Neural crest cell (in vitro differentiated cells): ENCODE measurements around the gene OR2T1. TPM values are rescaled to one million over a fixed set of nuclear protein-coding genes. Genes with fewer than 3 reads are reported as not detected.
"Not testable (repeated sequence)": the region's sequence is repeated elsewhere in the genome, so short reads cannot be mapped to it uniquely, and the experiment has no call there.

Experiments used
- DNase-seq: peaks from one replicate; pipeline ENCODE4 v3.0.0; 2021; ENCODE audit warnings: low read depth, mixed read lengths, low spot score
- H3K27ac Mint-ChIP-seq: one replicate; pipeline ENCODE4 v1.8.0; 2021; ENCODE audit warnings: mild to moderate bottlenecking, mixed read lengths; ENCODE audit not compliant: unreplicated experiment
- H3K27me3 Mint-ChIP-seq: 2 replicates; pipeline ENCODE4 v1.8.0; 2021; ENCODE audit warnings: low read depth, mild to moderate bottlenecking, mixed read lengths
- H3K36me3 Mint-ChIP-seq: 2 replicates; pipeline ENCODE4 v1.8.0; 2021; ENCODE audit warnings: low read depth, mild to moderate bottlenecking, mixed read lengths
- H3K4me1 Mint-ChIP-seq: 2 replicates; pipeline ENCODE4 v1.8.0; 2021; ENCODE audit warnings: mixed read lengths
- H3K4me3 Mint-ChIP-seq: one replicate; pipeline ENCODE4 v1.8.0; 2021; ENCODE audit warnings: mild to moderate bottlenecking, mixed read lengths
- H3K9me3 Mint-ChIP-seq: 2 replicates; pipeline ENCODE4 v1.8.0; 2021; ENCODE audit warnings: mixed read lengths
- total RNA-seq: library from RNA; stranded (reverse); gene quantifications from 2 replicates; pipeline ENCODE4 v1.2.1, GENCODE V29; 2021

Gene OR2T1
- total RNA-seq, 1 donor from 2014 or later: not detected

DNA sequence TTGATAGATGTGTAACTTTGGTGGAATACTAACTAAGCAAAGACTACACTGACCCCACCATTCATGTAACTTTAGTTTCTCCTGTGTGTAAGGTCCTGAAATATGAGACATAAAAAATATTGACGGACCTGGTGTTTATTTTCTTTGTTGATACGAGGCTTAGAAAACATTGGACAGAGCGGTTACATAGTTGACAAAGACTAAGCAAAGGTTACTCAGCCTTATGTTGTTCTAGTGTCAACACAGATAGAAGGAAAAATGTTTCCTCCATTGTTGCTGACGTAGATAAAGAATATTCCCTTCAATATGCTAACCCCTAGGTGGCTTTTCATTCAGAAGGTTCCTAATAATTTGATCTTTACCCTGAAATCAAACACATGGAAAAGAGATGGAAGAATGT lies 52.2 kb downstream of the OR2T1 start:
- H3K27me3 Mint-ChIP-seq: not testable (repeated sequence)

DNA sequence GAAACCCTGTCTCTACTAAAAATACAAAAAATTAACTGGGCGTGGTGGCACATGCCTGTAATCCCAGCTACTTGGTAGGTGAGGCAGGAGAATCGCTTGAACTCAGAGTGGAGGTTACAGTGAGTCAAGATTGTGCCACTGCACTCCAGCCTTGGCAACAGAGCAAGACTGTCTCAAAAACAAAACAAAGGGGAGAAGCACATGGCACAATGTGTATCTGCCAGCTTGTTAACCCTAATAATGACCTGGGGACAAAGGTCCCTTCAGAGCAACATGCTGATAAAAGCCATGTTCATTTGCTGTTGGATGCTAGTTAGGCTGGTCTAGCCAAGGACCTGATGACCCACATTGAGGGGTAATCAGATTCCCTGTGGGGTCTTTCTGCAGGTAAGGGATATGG lies 53.8 kb downstream of the OR2T1 start:
- H3K9me3 Mint-ChIP-seq, H3K27ac Mint-ChIP-seq, H3K4me1 Mint-ChIP-seq, H3K36me3 Mint-ChIP-seq, H3K27me3 Mint-ChIP-seq, DNase-seq, H3K4me3 Mint-ChIP-seq: not testable (repeated sequence)

More for the DNA sequence above, 52.2 kb downstream of the OR2T1 start:
- not testable (repeated sequence) for DNase-seq, H3K36me3 Mint-ChIP-seq, H3K4me1 Mint-ChIP-seq, H3K4me3 Mint-ChIP-seq, H3K9me3 Mint-ChIP-seq, H3K27ac Mint-ChIP-seq

Other genes starting within 250 kb of the OR2T1 start
- not detected in 2 replicates for gene OR2M2, start 228.2 kb upstream of the OR2T1 start, total RNA-seq
- gene OR2M3, start 205.8 kb upstream of the OR2T1 start, total RNA-seq: not detected in 2 replicates
- not detected in 2 replicates for gene OR2M4, start 171.6 kb upstream of the OR2T1 start, total RNA-seq
- gene OR2T33, start 125.1 kb upstream of the OR2T1 start, total RNA-seq: not detected in 2 replicates
- not detected in 2 replicates for gene OR2T12, start 99.6 kb upstream of the OR2T1 start, total RNA-seq
- not detected in 2 replicates for gene OR2M7, start 78.5 kb upstream of the OR2T1 start, total RNA-seq
- not detected in 2 replicates for gene OR14C36, start 54.3 kb upstream of the OR2T1 start, total RNA-seq
- gene OR2T4, start 41.4 kb upstream of the OR2T1 start, total RNA-seq: not detected in 2 replicates
- gene OR2T6, start 27.3 kb upstream of the OR2T1 start, total RNA-seq: not detected in 2 replicates
- gene OR2T2, start 42.6 kb downstream of the OR2T1 start, total RNA-seq: not detected in 2 replicates
- gene OR2T3, start 70.3 kb downstream of the OR2T1 start, total RNA-seq: not detected in 2 replicates
- gene OR2T5, start 85.5 kb downstream of the OR2T1 start, total RNA-seq: not detected in 2 replicates
- gene OR2G6, start 105.0 kb downstream of the OR2T1 start, total RNA-seq: not detected in 2 replicates
- gene OR2T29, start 159.7 kb downstream of the OR2T1 start, total RNA-seq: not detected in 2 replicates
- not detected in 2 replicates for gene OR2T34, start 171.7 kb downstream of the OR2T1 start, total RNA-seq
- gene OR2T10, start 194.7 kb downstream of the OR2T1 start, total RNA-seq: not detected in 2 replicates
- not detected in 2 replicates for gene OR2T11, start 232.0 kb downstream of the OR2T1 start, total RNA-seq
- gene OR2T35, start 242.2 kb downstream of the OR2T1 start, total RNA-seq: not detected in 2 replicates